K562 (cell line): ENCODE results near the gene MASTL. TPM values are rescaled to one million over a fixed set of nuclear protein-coding genes. Genes with fewer than 3 reads are reported as not detected.

Source experiments
- ATAC-seq: fragments of 200-7000 bp; cut with Tn5 transposase; 3 replicates; pipeline ENCODE4 v1.9.1; 2020; ENCODE audit warnings: moderate library complexity
- BruUV-seq: library from RNA; stranded (reverse); fragments of 400-500 nt; replicated peaks from 2 replicates; lab custom pipeline; 2021; lab: Mats Ljungman, UMichigan
- CTCF ChIA-PET: fragments of 300-600 bp; formaldehyde crosslinking; extraction: SDS; loops from one replicate; lab custom pipeline; 2021; ENCODE audit warnings: low intra/inter-chr PET ratio; lab: Yijun Ruan, JAX
- POLR2A ChIA-PET: fragments of 300-600, 350-650 bp; sonication (Branson Sonifier 250); formaldehyde crosslinking; extraction: SDS; loops from one replicate; lab custom pipeline; 2021; ENCODE audit warnings: antibody characterized with exemption, inconsistent platforms; lab: Yijun Ruan, JAX
- DNase-seq, 4 experiments: peaks; one replicate each; pipeline versions ENCODE4 v3.0.0 to v3.0.0-alpha.2; 2011 to 2018; ENCODE audit warnings: low spot score in 3 of 4, mixed read lengths in 3 of 4; ENCODE audit errors: extremely low read depth in 1 of 4
- FAIRE-seq: peaks from 2 replicates; lab custom pipeline; 2011; peaks lifted over from hg19 to GRCh38; lab: Jason Lieb, UNC
- H2AFZ ChIP-seq: 2 replicates; pipeline ENCODE4 v1.6.0; 2011; ENCODE audit warnings: low read depth, low read length, control low read depth, inconsistent platforms
- H3K27ac ChIP-seq: fragments of 200-600 bp; 3 replicates; pipeline ENCODE4 v1.8.0; 2011; ENCODE audit warnings: low read depth, mild to moderate bottlenecking, control low read depth, inconsistent platforms, low read length, moderate library complexity, mixed read lengths; ENCODE audit errors: extremely low read depth
- H3K27me3 ChIP-seq, 2 experiments: fragments of 300-600 bp in 1 of 2; 2 replicates in 1 of 2; 3 replicates in 1 of 2; pipeline versions ENCODE4 v1.6.0 to v1.8.0; 2011; ENCODE audit warnings: inconsistent platforms in 2 of 2, low read length in 2 of 2, mild to moderate bottlenecking in 1 of 2, mixed read lengths in 1 of 2, moderate library complexity in 1 of 2; ENCODE audit not compliant: control insufficient read depth in 2 of 2, insufficient read depth in 2 of 2
- H3K36me3 ChIP-seq: fragments of 300-600 bp; 3 replicates; pipeline ENCODE4 v1.8.0; 2011; ENCODE audit warnings: mild to moderate bottlenecking, low read length, inconsistent platforms; ENCODE audit not compliant: control insufficient read depth, insufficient read depth
- H3K4me1 ChIP-seq, 2 experiments: fragments of 200-600 bp in 1 of 2; replicated peaks in 1 of 2; 2 replicates in 1 of 2; 3 replicates in 1 of 2; pipeline versions ENCODE4 v1.5.1 to v1.8.0; 2011; ENCODE audit warnings: inconsistent platforms in 2 of 2, low read length in 2 of 2, mild to moderate bottlenecking in 1 of 2, mixed read lengths in 1 of 2, moderate library complexity in 1 of 2; ENCODE audit not compliant: control insufficient read depth in 2 of 2, insufficient read depth in 2 of 2
- H3K4me2 ChIP-seq: 2 replicates; pipeline ENCODE4 v1.6.1; 2011; ENCODE audit warnings: low read length, control low read depth, inconsistent platforms, mixed read lengths; ENCODE audit not compliant: insufficient read depth
- H3K4me3 ChIP-seq: fragments of 200-600 bp; sonication (generic), shearing (Covaris generic); 2 replicates; pipeline ENCODE4 v1.5.1; 2016; ENCODE audit warnings: control low read depth, inconsistent platforms
- H3K79me2 ChIP-seq: fragments of 200-600 bp; 3 replicates; pipeline ENCODE4 v1.8.0; 2011; ENCODE audit warnings: low read length, inconsistent platforms; ENCODE audit not compliant: control insufficient read depth, insufficient read depth
- H3K9ac ChIP-seq, 2 experiments: 2 replicates each; pipeline versions ENCODE4 v1.6.0 to v1.6.1; 2011; ENCODE audit warnings: low read depth in 2 of 2, low read length in 2 of 2, control low read depth in 1 of 2, inconsistent platforms in 1 of 2, mild to moderate bottlenecking in 1 of 2, mixed read lengths in 1 of 2; ENCODE audit not compliant: insufficient read depth in 1 of 2
- H3K9me1 ChIP-seq: one replicate; pipeline ENCODE4 v1.6.0; 2011; ENCODE audit warnings: inconsistent platforms, mild to moderate bottlenecking, low read length, moderate library complexity; ENCODE audit not compliant: control insufficient read depth, insufficient read depth
- H3K9me3 ChIP-seq: replicated peaks from 2 replicates; pipeline ENCODE4 v1.5.1; 2011; ENCODE audit warnings: low read depth, low read length, inconsistent platforms; ENCODE audit not compliant: control insufficient read depth, insufficient read depth
- H4K20me1 ChIP-seq: replicated peaks from 2 replicates; pipeline ENCODE4 v1.6.1; 2011; ENCODE audit warnings: low read length, inconsistent platforms, mixed read lengths; ENCODE audit not compliant: control insufficient read depth, insufficient read depth
- HLTF ChIP-seq: fragments of 450-650 bp; IDR thresholded peaks from 2 replicates; pipeline ENCODE4 v1.6.1; 2016
- IFI16 ChIP-seq: fragments of 250-450 bp; sonication (Bioruptor Pico); IDR thresholded peaks from 2 replicates; pipeline ENCODE4 v2.1.2; 2022; ENCODE audit warnings: mild to moderate bottlenecking, inconsistent platforms
- KLF6 ChIP-seq: fragments of 250-450 bp; sonication (Bioruptor Pico); IDR thresholded peaks from 2 replicates; pipeline ENCODE4 v1.4.0; 2020; ENCODE audit warnings: mild to moderate bottlenecking, moderate library complexity, borderline replicate concordance
- MLX ChIP-seq, 2 experiments: fragments of 450-650 bp in 1 of 2; sonication (generic) in 1 of 2; formaldehyde crosslinking; conservative IDR thresholded peaks; 2 replicates each; pipeline versions ENCODE4 v1.4.0 to v1.8.1; 2020 to 2022; ENCODE audit warnings: mild to moderate bottlenecking in 1 of 2, missing genetic modification reagents in 1 of 2
- RBM15 ChIP-seq: fragments of 200-400 bp; formaldehyde crosslinking; IDR thresholded peaks from 2 replicates; pipeline ENCODE4 v1.6.1; 2018; ENCODE audit warnings: mild to moderate bottlenecking, low read length, moderate library complexity; ENCODE audit not compliant: insufficient read depth
- SETDB1 ChIP-seq: IDR thresholded peaks from one replicate; pipeline ENCODE4 v1.6.1; 2012; ENCODE audit warnings: low read length, control low read depth, inconsistent platforms
- SMARCB1 ChIP-seq: IDR thresholded peaks from 2 replicates; pipeline ENCODE4 v1.6.1; 2011; ENCODE audit warnings: improper control_type of control experiment, low read depth; ENCODE audit not compliant: insufficient read length
- ZNF551 ChIP-seq: fragments of 250-450 bp; sonication (Bioruptor Pico); IDR thresholded peaks from 2 replicates; pipeline ENCODE4 v1.5.0; 2021; ENCODE audit warnings: mild to moderate bottlenecking, moderate library complexity
- WGBS: fragments of 100-300 bp; shearing (Covaris generic); methylation state at CpG from one replicate; pipeline ENCODE4 v1.1.6; 2016; ENCODE audit warnings: low coverage, mixed read lengths; ENCODE audit not compliant: insufficient coverage; ENCODE audit errors: missing lambda C conversion rate; 5-methylcytosine and 5-hydroxymethylcytosine counted together
- in situ Hi-C: fragments of 300-500 bp; cut with MboI; formaldehyde crosslinking; loops from 4 replicates; pipeline ENCODE4 v1.15.0; 2018; ENCODE audit warnings: inconsistent platforms, mixed read lengths
- intact Hi-C: fragments of 100-400 bp; cut with micrococcal nuclease; formaldehyde crosslinking; loops from 2 replicates; pipeline ENCODE4 v1.14.2; 2022
- polyA plus RNA-seq, 8 experiments: library from polyadenylated mRNA; depleted of rRNA in 4 of 8; stranded (reverse) in 5 of 8; unstranded in 3 of 8; fragments of >200 nt; fragmentation: Nextera tagmentation in 2 of 8; fragmentation: Illumina TruSeq in 1 of 8; extraction: Ambion mirVana in 2 of 8; extraction: Trizol in 1 of 8; gene quantifications; 2 replicates each; pipeline versions ENCODE4 v1.2.1 to v1.2.3, GENCODE V29; 2011 to 2014; ENCODE audit warnings: inconsistent platforms in 1 of 8, missing spikeins in 1 of 8
- total RNA-seq, 7 experiments: library from RNA; depleted of rRNA in 6 of 7; stranded (reverse); fragments of >200 nt in 6 of 7; fragmentation: Illumina TruSeq in 2 of 7; extraction: Trizol in 2 of 7; gene quantifications; 2 replicates each; pipeline versions ENCODE4 v1.2.1 to v1.2.3, GENCODE V29; 2011 to 2021; ENCODE audit warnings: low replicate concordance in 1 of 7
- TF ChIP-seq, protein P1 (sequence below): fragments of 250-450 bp; sonication (Bioruptor Pico); IDR thresholded peaks from 2 replicates; pipeline ENCODE4 v1.4.0; 2020

The MASTL gene
- total and polyA plus RNA-seq, 9 of the 15 experiments (the other 6 are each of a cell fraction or from before 2014, with no cell fraction given), result 6.8 to 29.9 (median 23.1) TPM

- DNase-seq (no peak), FAIRE-seq (no peak), ATAC-seq (no peak)
- Histone ChIP-seq H3K9me3 (no peaks in the 10 kb centered on the region), H2AFZ (no peak overlapping the region), H3K9ac (no peak overlapping the region), H3K4me1 (no peaks in the 10 kb centered on the region), H3K9me1 (no peaks in the 10 kb centered on the region), H3K4me2 (no peak overlapping the region), H3K27me3 (no peaks in the 10 kb centered on the region), H3K4me3 (no peak overlapping the region), H3K79me2 (no peaks in the 10 kb centered on the region), H3K36me3 (peaks cover 48% of the 10 kb centered on the region; the same call in 2 of the 3 replicates), H4K20me1 (no peaks in the 10 kb centered on the region), H3K27ac (no peak overlapping the region)
- ChIA-PET POLR2A (no interaction called here), CTCF (no interaction called here)
- WGBS, result 84% methylated on average over 2 of the region's 2 CpGs
- intact Hi-C loops, result no loop called here
- TF ChIP-seq SETDB1 (no peak), HLTF (no peak), SMARCB1 (no peak), KLF6 (CRISPR knock-in tag) (no peak), RBM15 (no peak), ZNF551 (CRISPR knock-in tag) (no peak), IFI16 (CRISPR knock-in tag) (no peak), MLX (CRISPR knock-in tag; conservative IDR thresholded peaks at IDR 0.05) (no peak)
- TF ChIP-seq, protein P1, sequence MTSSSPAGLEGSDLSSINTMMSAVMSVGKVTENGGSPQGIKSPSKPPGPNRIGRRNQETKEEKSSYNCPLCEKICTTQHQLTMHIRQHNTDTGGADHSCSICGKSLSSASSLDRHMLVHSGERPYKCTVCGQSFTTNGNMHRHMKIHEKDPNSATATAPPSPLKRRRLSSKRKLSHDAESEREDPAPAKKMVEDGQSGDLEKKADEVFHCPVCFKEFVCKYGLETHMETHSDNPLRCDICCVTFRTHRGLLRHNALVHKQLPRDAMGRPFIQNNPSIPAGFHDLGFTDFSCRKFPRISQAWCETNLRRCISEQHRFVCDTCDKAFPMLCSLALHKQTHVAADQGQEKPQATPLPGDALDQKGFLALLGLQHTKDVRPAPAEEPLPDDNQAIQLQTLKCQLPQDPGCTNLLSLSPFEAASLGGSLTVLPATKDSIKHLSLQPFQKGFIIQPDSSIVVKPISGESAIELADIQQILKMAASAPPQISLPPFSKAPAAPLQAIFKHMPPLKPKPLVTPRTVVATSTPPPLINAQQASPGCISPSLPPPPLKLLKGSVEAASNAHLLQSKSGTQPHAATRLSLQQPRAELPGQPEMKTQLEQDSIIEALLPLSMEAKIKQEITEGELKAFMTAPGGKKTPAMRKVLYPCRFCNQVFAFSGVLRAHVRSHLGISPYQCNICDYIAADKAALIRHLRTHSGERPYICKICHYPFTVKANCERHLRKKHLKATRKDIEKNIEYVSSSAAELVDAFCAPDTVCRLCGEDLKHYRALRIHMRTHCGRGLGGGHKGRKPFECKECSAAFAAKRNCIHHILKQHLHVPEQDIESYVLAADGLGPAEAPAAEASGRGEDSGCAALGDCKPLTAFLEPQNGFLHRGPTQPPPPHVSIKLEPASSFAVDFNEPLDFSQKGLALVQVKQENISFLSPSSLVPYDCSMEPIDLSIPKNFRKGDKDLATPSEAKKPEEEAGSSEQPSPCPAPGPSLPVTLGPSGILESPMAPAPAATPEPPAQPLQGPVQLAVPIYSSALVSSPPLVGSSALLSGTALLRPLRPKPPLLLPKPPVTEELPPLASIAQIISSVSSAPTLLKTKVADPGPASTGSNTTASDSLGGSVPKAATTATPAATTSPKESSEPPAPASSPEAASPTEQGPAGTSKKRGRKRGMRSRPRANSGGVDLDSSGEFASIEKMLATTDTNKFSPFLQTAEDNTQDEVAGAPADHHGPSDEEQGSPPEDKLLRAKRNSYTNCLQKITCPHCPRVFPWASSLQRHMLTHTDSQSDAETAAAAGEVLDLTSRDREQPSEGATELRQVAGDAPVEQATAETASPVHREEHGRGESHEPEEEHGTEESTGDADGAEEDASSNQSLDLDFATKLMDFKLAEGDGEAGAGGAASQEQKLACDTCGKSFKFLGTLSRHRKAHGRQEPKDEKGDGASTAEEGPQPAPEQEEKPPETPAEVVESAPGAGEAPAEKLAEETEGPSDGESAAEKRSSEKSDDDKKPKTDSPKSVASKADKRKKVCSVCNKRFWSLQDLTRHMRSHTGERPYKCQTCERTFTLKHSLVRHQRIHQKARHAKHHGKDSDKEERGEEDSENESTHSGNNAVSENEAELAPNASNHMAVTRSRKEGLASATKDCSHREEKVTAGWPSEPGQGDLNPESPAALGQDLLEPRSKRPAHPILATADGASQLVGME (CRISPR knock-in tag), result no peak
- in situ Hi-C loops, result no loop called here
- BruUV-seq, result no TSS peak
Observed at GRCh38 chr10:27207350-27207749, 52.2 kb downstream of the MASTL start.
